Type B pancreatic cell (in vitro differentiated cells): ENCODE data around the gene SDC3. TPM values are rescaled to one million over a fixed set of nuclear protein-coding genes. Genes with fewer than 3 reads are reported as not detected.
"Not testable (repeated sequence)": the region's sequence is repeated elsewhere in the genome, so short reads cannot be mapped to it uniquely, and the experiment has no call there.

Experiments
- DNase-seq: peaks from one replicate; pipeline ENCODE4 v3.0.0; 2021; ENCODE audit warnings: mixed read lengths; ENCODE audit not compliant: unreplicated experiment; ENCODE audit errors: extremely low spot score
- H3K27ac Mint-ChIP-seq: 2 replicates; pipeline ENCODE4 v1.8.0; 2021; ENCODE audit warnings: mild to moderate bottlenecking, mixed read lengths
- H3K27me3 Mint-ChIP-seq: 2 replicates; pipeline ENCODE4 v1.8.0; 2021; ENCODE audit warnings: mixed read lengths
- H3K36me3 Mint-ChIP-seq: 2 replicates; pipeline ENCODE4 v1.8.0; 2021; ENCODE audit warnings: mixed read lengths
- H3K4me1 Mint-ChIP-seq: one replicate; pipeline ENCODE4 v1.8.0; 2021; ENCODE audit warnings: mixed read lengths; ENCODE audit not compliant: unreplicated experiment
- H3K4me3 Mint-ChIP-seq: 2 replicates; pipeline ENCODE4 v1.8.0; 2021; ENCODE audit warnings: mild to moderate bottlenecking, mixed read lengths
- H3K9me3 Mint-ChIP-seq: 2 replicates; pipeline ENCODE4 v1.8.0; 2021; ENCODE audit warnings: mixed read lengths
- CTCF ChIP-seq: fragments of 200-600 bp; sonication (generic); conservative IDR thresholded peaks from 2 replicates; pipeline ENCODE4 v1.5.0; 2021; ENCODE audit warnings: antibody characterized with exemption, mild to moderate bottlenecking
- total RNA-seq: library from RNA; stranded (reverse); gene quantifications from 2 replicates; pipeline ENCODE4 v1.2.1, GENCODE V29; 2021; ENCODE audit warnings: low replicate concordance

Gene SDC3
- total RNA-seq, 1 donor from 2014 or later = 54.2 TPM

- Mint-ChIP-seq H3K4me1 (peaks cover 1% of the 10 kb centered on the region), H3K27ac (no peak overlapping the region), H3K27me3 (no peaks in the 10 kb centered on the region), H3K9me3 (no peaks in the 10 kb centered on the region), H3K36me3 (peaks cover 4% of the 10 kb centered on the region), H3K4me3 (no peak overlapping the region)
- DNase-seq = no peak
- no peak for TF ChIP-seq CTCF
Measured at GRCh38 chr1:30872033-30872947, 36.3 kb downstream of the SDC3 start.

- H3K27me3 Mint-ChIP-seq = no peaks in the 10 kb centered on the region
- no peak for DNase-seq
- no peaks in the 10 kb centered on the region for H3K9me3 Mint-ChIP-seq
- peaks cover 4% of the 10 kb centered on the region for H3K36me3 Mint-ChIP-seq
- H3K27ac Mint-ChIP-seq = no peak overlapping the region
- no peak for TF ChIP-seq CTCF
- H3K4me3 Mint-ChIP-seq = no peak overlapping the region
- no peaks in the 10 kb centered on the region for H3K4me1 Mint-ChIP-seq
Measured at GRCh38 chr1:30871276-30871871, 37.2 kb downstream of the SDC3 start.

- H3K36me3 Mint-ChIP-seq = peaks cover 4% of the 10 kb centered on the region
Measured at GRCh38 chr1:30870656-30871055, 37.9 kb downstream of the SDC3 start.

GRCh38 chr1:30870035-30870434 lies 38.5 kb downstream of the SDC3 start:
- H3K9me3 Mint-ChIP-seq = no peaks in the 10 kb centered on the region
- no peak for DNase-seq
- H3K27me3 Mint-ChIP-seq = no peaks in the 10 kb centered on the region
- no peak for TF ChIP-seq CTCF
- no peak overlapping the region for H3K27ac Mint-ChIP-seq
- no peaks in the 10 kb centered on the region for H3K4me1 Mint-ChIP-seq
- H3K36me3 Mint-ChIP-seq = peaks cover 4% of the 10 kb centered on the region
- H3K4me3 Mint-ChIP-seq = no peak overlapping the region

More at GRCh38 chr1:30870656-30871055, 37.9 kb downstream of the SDC3 start:
- Mint-ChIP-seq H3K9me3 (no peaks in the 10 kb centered on the region), H3K27ac (no peak overlapping the region), H3K4me1 (no peaks in the 10 kb centered on the region), H3K4me3 (no peak overlapping the region), H3K27me3 (no peaks in the 10 kb centered on the region)
- no peak for TF ChIP-seq CTCF
- no peak for DNase-seq

- DNase-seq = no peak
- Mint-ChIP-seq H3K9me3 (no peaks in the 10 kb centered on the region), H3K4me1 (no peaks in the 10 kb centered on the region), H3K4me3 (no peak overlapping the region), H3K27me3 (no peaks in the 10 kb centered on the region), H3K36me3 (peaks cover 4% of the 10 kb centered on the region), H3K27ac (no peak overlapping the region)
- no peak for TF ChIP-seq CTCF
Measured at GRCh38 chr1:30868833-30869435, 39.6 kb downstream of the SDC3 start.

GRCh38 chr1:30868057-30868456 lies 40.5 kb downstream of the SDC3 start:
- H3K36me3 Mint-ChIP-seq, H3K9me3 Mint-ChIP-seq, H3K27me3 Mint-ChIP-seq, DNase-seq, H3K4me3 Mint-ChIP-seq, H3K4me1 Mint-ChIP-seq, H3K27ac Mint-ChIP-seq: not testable (repeated sequence)
